ENCODE data around the gene MGAT5B. TPM values are rescaled to one million over a fixed set of nuclear protein-coding genes. Genes with fewer than 3 reads are reported as not detected.

The MGAT5B gene
- total and polyA plus RNA-seq, 10 of the 15 experiments (the other 5 are each of a cell fraction or from before 2014, with no cell fraction given) = 0.13 TPM; not detected in 9

DNA sequence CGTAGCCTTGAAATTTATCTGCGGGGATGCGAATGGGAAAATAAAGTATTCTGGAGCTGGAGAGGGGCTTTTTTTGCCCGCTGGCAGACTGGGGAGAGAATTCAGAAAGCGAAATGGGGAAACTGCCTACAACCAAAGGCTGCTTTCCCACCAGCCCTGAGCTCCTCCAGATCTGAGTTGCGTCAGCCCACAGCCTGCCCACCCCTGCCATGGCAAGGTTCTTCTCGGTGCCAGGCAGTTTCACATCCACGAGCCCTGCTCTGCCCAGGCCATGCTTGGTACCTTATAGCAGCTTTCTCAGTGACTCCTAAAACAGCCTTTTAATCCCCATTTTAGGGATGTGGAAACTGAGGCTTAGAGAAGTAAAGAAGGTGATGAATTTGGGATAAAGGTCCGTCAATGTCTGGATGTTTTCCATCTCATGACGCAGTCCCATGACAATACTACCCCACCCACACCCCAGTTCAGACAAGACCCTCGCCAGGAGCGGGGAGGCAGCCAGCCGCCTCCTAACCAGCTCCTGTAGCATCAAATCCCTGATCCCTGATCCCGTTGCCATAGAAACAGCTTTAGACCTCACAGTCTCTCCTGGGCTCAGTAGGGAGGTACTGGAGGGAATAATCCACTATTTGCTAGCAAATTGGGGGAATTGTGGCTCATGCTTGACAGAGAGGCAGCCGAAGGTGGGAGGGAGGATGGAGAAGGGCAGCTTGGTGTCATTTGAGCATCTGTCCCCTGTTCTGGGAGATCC, 113.5 kb downstream of the MGAT5B start:
- in situ Hi-C loops (cut with MboI) = no loop called here
- intact Hi-C loops (cut with micrococcal nuclease; ENCODE audit: unreplicated experiment) = no loop called here
- no peak overlapping the region for H2AFZ ChIP-seq (ENCODE audit: control insufficient read depth, low read depth, low read length)
- no peak overlapping the region for H3K4me2 ChIP-seq (ENCODE audit: control insufficient read depth, insufficient read depth)
- H3K36me3 ChIP-seq (ENCODE audit: control insufficient read depth in 2 of 2, insufficient read depth in 2 of 2, low read length in 1 of 2) = no peaks in the 10 kb centered on the region
- no peaks in the 10 kb centered on the region; a peak in 1 of 4 replicates for H3K27me3 ChIP-seq (replicated peaks in 1 of 2; ENCODE audit: control insufficient read depth in 2 of 2, insufficient read depth in 2 of 2, low read length in 1 of 2)
- H3K27ac ChIP-seq (ENCODE audit: control insufficient read depth, insufficient read depth) = no peak overlapping the region
- H3K4me1 ChIP-seq (ENCODE audit: control insufficient read depth, insufficient read depth, low read length) = no peaks in the 10 kb centered on the region
- H3K4me3 ChIP-seq = no peak overlapping the region
- RAD21 ChIA-PET (ENCODE audit: unreplicated experiment) = interaction anchor here (1.2 kb wide), 1 partner anchor 11 kb away, joined by 3 read pairs; no protein-coding TSS in a partner anchor
- no peaks in the 10 kb centered on the region for H3K79me2 ChIP-seq (ENCODE audit: control insufficient read depth, insufficient read depth, low read length)
- no peak for FAIRE-seq
- DNase-seq (ENCODE audit: low read depth, low spot score) = no peak
- peaks cover 2% of the 10 kb centered on the region; the same call in 1 of the 3 replicates for H3K9me3 ChIP-seq (replicated peaks; ENCODE audit: control insufficient read depth, insufficient read depth, low read length)
- 30% methylated on average over 15 of the region's 15 CpGs for WGBS (ENCODE audit: insufficient coverage, insufficient replicate concordance, low lambda C conversion rate, missing lambda C conversion rate)
- no TSS peak for BruUV-seq (replicated peaks)
- SMC1A ChIA-PET (ENCODE audit: uncharacterized antibody, unreplicated experiment) = no interaction called here
- H4K20me1 ChIP-seq (ENCODE audit: control insufficient read depth, insufficient read depth) = no peaks in the 10 kb centered on the region
- POLR2A ChIA-PET = no interaction called here
- ATAC-seq = no peak
- CTCF ChIA-PET = no interaction called here
- TF ChIP-seq POLR2AphosphoS2 (IDR thresholded peaks at IDR 0.05; ENCODE audit: low read depth, low read length) = no peak
- TF ChIP-seq, protein P1, sequence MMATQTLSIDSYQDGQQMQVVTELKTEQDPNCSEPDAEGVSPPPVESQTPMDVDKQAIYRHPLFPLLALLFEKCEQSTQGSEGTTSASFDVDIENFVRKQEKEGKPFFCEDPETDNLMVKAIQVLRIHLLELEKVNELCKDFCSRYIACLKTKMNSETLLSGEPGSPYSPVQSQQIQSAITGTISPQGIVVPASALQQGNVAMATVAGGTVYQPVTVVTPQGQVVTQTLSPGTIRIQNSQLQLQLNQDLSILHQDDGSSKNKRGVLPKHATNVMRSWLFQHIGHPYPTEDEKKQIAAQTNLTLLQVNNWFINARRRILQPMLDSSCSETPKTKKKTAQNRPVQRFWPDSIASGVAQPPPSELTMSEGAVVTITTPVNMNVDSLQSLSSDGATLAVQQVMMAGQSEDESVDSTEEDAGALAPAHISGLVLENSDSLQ (IDR thresholded peaks at IDR 0.05) = no peak
- H3K9ac ChIP-seq (ENCODE audit: control insufficient read depth, insufficient read depth, low read length) = no peak overlapping the region

DNA sequence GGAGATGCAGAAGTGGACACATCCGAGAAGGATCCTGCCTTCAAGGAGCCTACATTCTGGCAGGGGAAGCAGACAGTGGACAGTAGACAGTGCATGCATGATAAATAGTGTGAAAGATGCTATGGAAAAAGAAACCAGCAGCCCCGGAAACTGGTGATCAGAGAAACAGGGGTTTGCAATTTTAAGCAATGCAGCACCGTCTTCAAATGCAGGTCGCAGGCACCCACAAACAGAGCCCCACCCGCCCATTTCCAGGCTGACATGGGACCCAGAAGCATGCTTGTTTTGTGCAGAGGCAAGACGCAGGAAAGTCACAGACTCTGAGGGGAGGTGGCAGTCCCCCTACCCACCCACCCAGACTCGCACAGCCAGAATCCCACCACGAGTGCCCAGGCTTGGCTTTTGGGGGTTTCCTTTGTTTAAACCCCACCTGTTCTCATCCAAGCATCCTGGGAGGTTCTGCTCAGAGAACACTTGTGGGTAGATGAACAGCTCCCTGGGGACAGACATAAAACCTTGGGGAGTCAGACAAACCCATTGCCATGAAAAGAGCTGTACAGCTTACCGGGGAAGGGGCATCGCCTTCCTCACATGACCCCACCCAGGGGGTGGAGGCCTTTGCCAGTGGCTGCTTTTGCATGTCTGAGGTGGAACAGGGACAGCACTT, 114.3 kb downstream of the MGAT5B start:
- intact Hi-C loops (cut with micrococcal nuclease; ENCODE audit: unreplicated experiment) = no loop called here
- FAIRE-seq = no peak

More for the DNA sequence above, 114.3 kb downstream of the MGAT5B start:
- Histone ChIP-seq H3K27ac (ENCODE audit: control insufficient read depth, insufficient read depth) (no peak overlapping the region), H3K4me2 (ENCODE audit: control insufficient read depth, insufficient read depth) (no peak overlapping the region), H4K20me1 (ENCODE audit: control insufficient read depth, insufficient read depth) (no peaks in the 10 kb centered on the region), H3K9ac (ENCODE audit: control insufficient read depth, insufficient read depth, low read length) (no peak overlapping the region), H3K4me1 (ENCODE audit: control insufficient read depth, insufficient read depth, low read length) (no peaks in the 10 kb centered on the region), H3K79me2 (ENCODE audit: control insufficient read depth, insufficient read depth, low read length) (no peaks in the 10 kb centered on the region), H2AFZ (ENCODE audit: control insufficient read depth, low read depth, low read length) (no peak overlapping the region), H3K9me3 (replicated peaks; ENCODE audit: control insufficient read depth, insufficient read depth, low read length) (peaks cover 2% of the 10 kb centered on the region; the same call in 1 of the 3 replicates), H3K27me3 (replicated peaks in 1 of 2; ENCODE audit: control insufficient read depth in 2 of 2, insufficient read depth in 2 of 2, low read length in 1 of 2) (no peaks in the 10 kb centered on the region; a peak in 2 of 4 replicates), H3K4me3 (no peak overlapping the region), H3K36me3 (ENCODE audit: control insufficient read depth in 2 of 2, insufficient read depth in 2 of 2, low read length in 1 of 2) (no peaks in the 10 kb centered on the region)
- WGBS (ENCODE audit: insufficient coverage, insufficient replicate concordance, low lambda C conversion rate, missing lambda C conversion rate) = 13% methylated on average over 8 of the region's 10 CpGs
- ChIA-PET CTCF (interaction anchor here (1.7 kb wide), 1 partner anchor 105 kb away, joined by 4 read pairs; no protein-coding TSS in a partner anchor), SMC1A (ENCODE audit: uncharacterized antibody, unreplicated experiment) (interaction anchor here (1.5 kb wide), 2 partner anchors 13 to 15 kb away, joined by 3 to 4 read pairs; no protein-coding TSS in a partner anchor), POLR2A (no interaction called here), RAD21 (ENCODE audit: unreplicated experiment) (interaction anchor here (0.7 to 1.2 kb wide), 3 partner anchors 10 to 203 kb away, joined by 3 to 4 read pairs (median 3); no protein-coding TSS in a partner anchor)
- in situ Hi-C loops (cut with MboI) = no loop called here
- no TSS peak for BruUV-seq (replicated peaks)
- ATAC-seq = no peak
- no peak for TF ChIP-seq KDM1A (IDR thresholded peaks at IDR 0.05; ENCODE audit: borderline replicate concordance)
- TF ChIP-seq MEF2B (IDR thresholded peaks at IDR 0.05; ENCODE audit: partially characterized antibody, poor library complexity, severe bottlenecking) = peak; percentile 89
- no peak for DNase-seq (ENCODE audit: low read depth, low spot score)
